SK-N-MC (cell line): Measurements from ENCODE around the gene CHD8.

Experiments
- DNase-seq: peaks from one replicate; pipeline ENCODE4 v3.0.0-alpha.2; 2011; ENCODE audit warnings: low read depth, low spot score
- H3K27ac ChIP-seq: fragments of 200-600 bp; sonication (generic); 2 replicates; pipeline ENCODE4 v1.5.1; 2016; ENCODE audit warnings: mixed run types
- H3K36me3 ChIP-seq: fragments of 200-600 bp; sonication (generic); 2 replicates; pipeline ENCODE4 v1.6.1; 2017; ENCODE audit warnings: antibody characterized with exemption, low read length, mixed read lengths; ENCODE audit not compliant: insufficient read depth
- H3K4me3 ChIP-seq: fragments of 200-600 bp; sonication (generic); 2 replicates; pipeline ENCODE4 v1.5.1; 2016
- H3K9ac ChIP-seq: fragments of 200-600 bp; sonication (generic); 2 replicates; pipeline ENCODE4 v1.8.0; 2017; ENCODE audit warnings: mixed run types, mixed read lengths; ENCODE audit not compliant: insufficient read length
- H3K9me3 ChIP-seq: fragments of 200-600 bp; sonication (generic); 2 replicates; pipeline ENCODE4 v1.6.1; 2017; ENCODE audit warnings: low read depth, mild to moderate bottlenecking, antibody characterized with exemption, low read length, moderate library complexity, mixed read lengths
- EZH2 ChIP-seq: fragments of 200-600 bp; sonication (generic); IDR thresholded peaks from one replicate; pipeline ENCODE4 v1.6.1; 2017; ENCODE audit warnings: antibody characterized with exemption
- FOXP2 ChIP-seq: optimal IDR thresholded peaks from 2 replicates; pipeline ENCODE3; 2011; ENCODE audit warnings: mild to moderate bottlenecking, moderate library complexity; ENCODE audit not compliant: insufficient read depth; ENCODE audit errors: extremely low read length, control extremely low read depth
- POLR2AphosphoS5 ChIP-seq: IDR thresholded peaks from 2 replicates; pipeline ENCODE4 v1.6.1; 2012; ENCODE audit warnings: mild to moderate bottlenecking, low read depth, low read length, borderline replicate concordance

The CHD8 gene

DNA sequence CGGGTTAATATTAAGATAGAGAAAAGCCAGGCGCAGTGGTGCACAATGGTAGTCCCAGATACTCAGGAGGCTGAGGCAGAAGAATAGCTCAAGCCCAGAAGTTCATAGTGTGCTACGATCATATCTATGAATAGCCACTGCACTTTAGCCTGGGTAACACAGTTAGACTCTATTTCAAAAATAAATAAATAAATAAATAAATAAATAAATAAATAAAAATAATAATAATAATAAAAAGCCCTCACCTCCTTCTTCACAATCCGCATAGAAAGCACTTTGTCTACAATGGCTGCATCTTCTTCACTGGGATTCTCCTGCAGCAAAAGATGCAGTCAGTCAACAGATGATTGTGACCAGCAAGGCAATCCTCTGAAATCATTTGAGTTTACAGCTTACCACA, 40.6 kb downstream of the CHD8 start:
- H3K9ac ChIP-seq = no peak overlapping the region
- DNase-seq = no peak
- H3K36me3 ChIP-seq = peaks cover 71% of the 10 kb centered on the region
- no peak for TF ChIP-seq FOXP2
- TF ChIP-seq POLR2AphosphoS5 = no peak
- TF ChIP-seq EZH2 = no peak
- H3K9me3 ChIP-seq = no peaks in the 10 kb centered on the region
- no peak overlapping the region for H3K27ac ChIP-seq
- H3K4me3 ChIP-seq = no peak overlapping the region

GRCh38 chr14:21414137-21414631, 41.7 kb downstream of the CHD8 start:
- TF ChIP-seq POLR2AphosphoS5 (no peak), EZH2 (no peak), FOXP2 (no peak)
- Histone ChIP-seq H3K9ac (no peak overlapping the region), H3K9me3 (no peaks in the 10 kb centered on the region), H3K27ac (no peak overlapping the region), H3K36me3 (peaks cover 72% of the 10 kb centered on the region), H3K4me3 (no peak overlapping the region)
- no peak for DNase-seq

- peaks cover 95% of the 10 kb centered on the region for H3K36me3 ChIP-seq
- no peaks in the 10 kb centered on the region for H3K9me3 ChIP-seq
- H3K27ac ChIP-seq = no peak overlapping the region
- H3K9ac ChIP-seq = no peak overlapping the region
- TF ChIP-seq POLR2AphosphoS5 (no peak), EZH2 (no peak), FOXP2 (no peak)
- DNase-seq = no peak
- H3K4me3 ChIP-seq = no peak overlapping the region
These were observed 47.8 kb downstream of the CHD8 start for GRCh38 chr14:21408147-21408546.

DNA sequence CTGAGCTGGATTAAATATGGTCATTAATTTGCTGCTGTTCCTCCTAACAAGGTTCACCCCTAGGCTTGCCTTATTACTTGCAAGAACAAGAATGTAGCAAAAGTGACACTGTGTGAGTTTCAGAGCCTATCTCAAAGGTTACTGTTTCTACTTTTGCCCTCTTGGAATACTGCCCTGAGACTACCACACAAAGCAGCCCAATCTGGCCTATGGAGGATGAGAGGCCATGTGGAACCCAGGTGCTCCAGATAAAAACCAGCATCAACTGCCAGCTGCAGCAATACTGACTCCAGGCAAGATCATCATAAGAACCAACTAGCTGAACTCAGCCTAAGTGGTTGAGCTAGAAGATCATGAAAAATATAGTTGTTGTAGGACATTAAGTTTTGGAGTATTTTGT, 49.7 kb downstream of the CHD8 start:
- H3K36me3 ChIP-seq = peaks cover 97% of the 10 kb centered on the region

DNA sequence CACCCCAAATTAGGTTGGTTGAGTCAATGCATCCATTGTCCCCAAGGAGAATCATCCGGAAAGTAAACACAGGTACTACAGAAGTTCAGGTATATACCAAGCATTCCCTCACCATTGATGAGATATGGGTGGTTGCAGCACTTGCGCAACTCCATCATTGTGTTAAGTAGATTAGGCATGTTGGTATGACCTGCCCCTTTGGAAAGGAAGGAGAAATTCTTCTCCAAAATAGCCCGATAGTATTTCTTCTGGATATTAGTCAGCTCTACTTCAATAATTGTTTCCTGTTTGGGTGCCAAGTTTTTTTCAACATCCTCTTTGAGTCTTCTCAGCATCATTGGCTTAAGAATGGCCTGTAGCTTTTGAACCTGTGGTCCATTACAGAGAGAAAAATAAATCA, 50.8 kb downstream of the CHD8 start:
- TF ChIP-seq EZH2 (no peak), POLR2AphosphoS5 (no peak), FOXP2 (no peak)
- Histone ChIP-seq H3K36me3 (peaks cover 97% of the 10 kb centered on the region), H3K4me3 (no peak overlapping the region)

More for the DNA sequence above, 49.7 kb downstream of the CHD8 start:
- no peak for DNase-seq
- no peak overlapping the region for H3K27ac ChIP-seq
- TF ChIP-seq EZH2 (no peak), POLR2AphosphoS5 (no peak), FOXP2 (no peak)
- no peaks in the 10 kb centered on the region for H3K9me3 ChIP-seq
- H3K4me3 ChIP-seq = no peak overlapping the region
- no peak overlapping the region for H3K9ac ChIP-seq

DNA sequence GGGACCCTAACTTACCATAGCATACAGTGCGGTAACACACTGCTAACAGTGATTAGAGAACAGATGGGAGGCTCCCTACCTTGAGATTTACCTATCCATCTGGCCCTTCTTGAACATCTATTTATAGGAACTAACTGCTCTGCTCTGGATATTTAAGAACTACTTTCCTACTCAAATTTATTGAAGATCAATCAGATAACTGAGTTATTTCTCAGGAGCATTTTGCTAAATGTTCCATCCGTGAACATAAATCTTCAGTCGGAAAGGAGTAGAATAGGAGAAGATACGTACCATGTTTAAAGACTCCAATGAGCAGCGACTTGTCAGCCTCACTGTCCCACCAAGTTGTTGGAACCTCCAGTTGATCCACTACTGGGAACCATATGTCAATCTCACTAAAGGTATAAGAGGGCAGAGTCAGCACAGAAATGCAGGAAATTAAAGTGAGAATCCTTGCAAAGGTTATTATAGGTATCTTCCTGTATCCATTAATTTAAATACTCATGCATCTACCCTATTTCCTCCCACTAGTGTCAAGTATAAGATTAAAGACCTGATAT, 56.5 kb downstream of the CHD8 start:
- H3K9me3 ChIP-seq = no peaks in the 10 kb centered on the region
- no peak overlapping the region for H3K9ac ChIP-seq
- H3K27ac ChIP-seq = no peak overlapping the region
- TF ChIP-seq EZH2 = no peak
- no peak for TF ChIP-seq POLR2AphosphoS5
- no peak for TF ChIP-seq FOXP2
- peaks cover 91% of the 10 kb centered on the region for H3K36me3 ChIP-seq
- no peak for DNase-seq
- no peak overlapping the region for H3K4me3 ChIP-seq

More for the DNA sequence above, 50.8 kb downstream of the CHD8 start:
- no peak overlapping the region for H3K27ac ChIP-seq
- H3K9ac ChIP-seq = no peak overlapping the region
- no peak for DNase-seq
- no peaks in the 10 kb centered on the region for H3K9me3 ChIP-seq

- no peak overlapping the region for H3K4me3 ChIP-seq
- H3K27ac ChIP-seq = no peak overlapping the region
- no peak for DNase-seq
- H3K9ac ChIP-seq = no peak overlapping the region
- TF ChIP-seq FOXP2 (no peak), EZH2 (no peak), POLR2AphosphoS5 (no peak)
- H3K36me3 ChIP-seq = peaks cover 93% of the 10 kb centered on the region
- H3K9me3 ChIP-seq = no peaks in the 10 kb centered on the region
These were observed 57.0 kb downstream of the CHD8 start for GRCh38 chr14:21398901-21399300.

GRCh38 chr14:21395450-21395849, 60.5 kb downstream of the CHD8 start:
- Histone ChIP-seq H3K36me3 (peaks cover 94% of the 10 kb centered on the region), H3K27ac (no peak overlapping the region), H3K4me3 (no peak overlapping the region), H3K9ac (no peak overlapping the region), H3K9me3 (no peaks in the 10 kb centered on the region)
- DNase-seq = no peak
- TF ChIP-seq FOXP2 (no peak), EZH2 (no peak), POLR2AphosphoS5 (no peak)

DNA sequence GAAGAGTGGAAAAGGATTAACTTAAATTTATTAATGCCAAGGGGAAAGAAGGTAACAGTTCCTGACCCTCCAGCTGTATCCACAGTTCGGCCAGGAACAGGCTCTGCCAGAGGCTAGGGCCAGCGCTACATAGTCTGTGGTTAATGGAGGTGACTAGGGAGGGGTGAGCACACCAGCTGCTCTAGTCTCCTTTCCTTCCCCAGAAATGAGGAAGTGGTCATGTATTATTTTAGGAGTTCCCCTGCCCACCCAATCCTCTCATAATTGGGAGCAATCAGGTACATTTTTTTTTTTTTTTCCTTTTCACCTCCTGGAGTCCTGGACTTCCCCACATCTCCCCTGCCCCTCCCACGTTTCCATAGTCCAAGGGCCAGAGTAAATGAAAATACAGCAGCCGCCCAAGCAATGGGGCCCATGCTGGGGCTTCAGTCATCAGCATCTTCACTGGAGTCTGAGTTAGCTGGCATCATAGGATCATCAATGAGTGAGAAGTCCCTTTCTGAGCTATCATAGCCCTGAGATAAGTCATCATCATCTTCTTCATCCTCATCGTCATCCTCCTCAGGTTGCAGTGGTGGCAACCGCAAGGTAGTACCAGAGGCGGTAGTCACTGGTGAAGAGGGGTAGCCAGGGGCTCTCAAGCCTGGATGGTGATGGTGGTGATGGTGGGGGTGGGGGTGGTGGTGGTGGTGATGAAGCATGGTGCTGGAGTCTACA, 70.6 kb downstream of the CHD8 start:
- H3K36me3 ChIP-seq = peaks cover 64% of the 10 kb centered on the region
- no peak overlapping the region for H3K9ac ChIP-seq
- peak overlapping the region; percentile 53 for H3K27ac ChIP-seq
- H3K9me3 ChIP-seq = no peaks in the 10 kb centered on the region
- H3K4me3 ChIP-seq = no peak overlapping the region
- TF ChIP-seq POLR2AphosphoS5 (no peak), EZH2 (no peak), FOXP2 (no peak)
- no peak for DNase-seq

- H3K27ac ChIP-seq = peak overlapping the region; percentile 53
- peaks cover 56% of the 10 kb centered on the region for H3K36me3 ChIP-seq
- peak overlapping the region; percentile 72 for H3K9ac ChIP-seq
- H3K9me3 ChIP-seq = no peaks in the 10 kb centered on the region
- H3K4me3 ChIP-seq = peak overlapping the region; percentile 89
- TF ChIP-seq POLR2AphosphoS5 = no peak; the same call in none of the 2 replicates
- DNase-seq = no peak
These were observed 71.5 kb downstream of the CHD8 start for GRCh38 chr14:21384494-21384851.
